ENCODE measurements around the gene SLC2A4. TPM values are rescaled to one million over a fixed set of nuclear protein-coding genes. Genes with fewer than 3 reads are reported as not detected.

The SLC2A4 gene
- total RNA-seq = 10 to 100 TPM in 2 of 4 donors, 1 to 10 TPM in 2; 1.8 to 25.9 (median 12.6) TPM

DNA sequence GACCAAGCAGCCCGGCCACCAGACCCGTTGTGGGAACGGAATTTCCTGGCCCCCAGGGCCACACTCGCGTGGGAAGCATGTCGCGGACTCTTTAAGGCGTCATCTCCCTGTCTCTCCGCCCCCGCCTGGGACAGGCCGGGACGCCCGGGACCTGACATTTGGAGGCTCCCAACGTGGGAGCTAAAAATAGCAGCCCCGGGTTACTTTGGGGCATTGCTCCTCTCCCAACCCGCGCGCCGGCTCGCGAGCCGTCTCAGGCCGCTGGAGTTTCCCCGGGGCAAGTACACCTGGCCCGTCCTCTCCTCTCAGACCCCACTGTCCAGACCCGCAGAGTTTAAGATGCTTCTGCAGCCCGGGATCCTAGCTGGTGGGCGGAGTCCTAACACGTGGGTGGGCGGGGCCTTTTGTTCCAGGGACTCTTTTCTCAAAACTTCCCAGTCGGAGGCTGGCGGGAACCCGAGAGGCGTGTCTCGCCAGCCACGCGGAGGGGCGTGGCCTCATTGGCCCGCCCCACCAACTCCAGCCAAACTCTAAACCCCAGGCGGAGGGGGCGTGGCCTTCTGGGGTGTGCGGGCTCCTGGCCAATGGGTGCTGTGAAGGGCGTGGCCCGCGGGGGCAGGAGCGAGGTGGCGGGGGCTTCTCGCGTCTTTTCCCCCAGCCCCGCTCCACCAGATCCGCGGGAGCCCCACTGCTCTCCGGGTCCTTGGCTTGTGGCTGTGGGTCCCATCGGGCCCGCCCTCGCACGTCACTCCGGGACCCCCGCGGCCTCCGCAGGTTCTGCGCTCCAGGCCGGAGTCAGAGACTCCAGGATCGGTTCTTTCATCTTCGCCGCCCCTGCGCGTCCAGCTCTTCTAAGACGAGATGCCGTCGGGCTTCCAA lies at the start of gene SLC2A4:
Gene SLC2A4 (plus strand): TSS at position 645 of the 879 bp plus-strand sequence. CDS start 217 bp downstream, at position 862.
- Histone ChIP-seq H3K9me3 (no peaks in the 10 kb centered on the region), H3K4me3 (peak within 1 kb of the TSS; percentile 34 to 42), H3K36me3 (no peaks in the 10 kb centered on the region), H3K4me1 (peaks cover 0 to 16% of the 10 kb centered on the region in 2 donors), H3K27ac (peak within 1 kb of the TSS; percentile 75 to 90), H3K27me3 (no peaks in the 10 kb centered on the region)
- intact Hi-C loops (cut with DNase I; ENCODE audit: low total_unique reads) = loop anchor here (2.0 kb wide), 1 partner anchor 15 kb away; no protein-coding TSS in a partner anchor
- peak in 1 of 4 experiments; percentile 21 for TF ChIP-seq CTCF (IDR thresholded peaks at IDR 0.05)
- TF ChIP-seq POLR2A (IDR thresholded peaks at IDR 0.05) = peak in 1 of 2 donors; percentile 31
- DNase-seq = peak; percentile 93 to 95

DNA sequence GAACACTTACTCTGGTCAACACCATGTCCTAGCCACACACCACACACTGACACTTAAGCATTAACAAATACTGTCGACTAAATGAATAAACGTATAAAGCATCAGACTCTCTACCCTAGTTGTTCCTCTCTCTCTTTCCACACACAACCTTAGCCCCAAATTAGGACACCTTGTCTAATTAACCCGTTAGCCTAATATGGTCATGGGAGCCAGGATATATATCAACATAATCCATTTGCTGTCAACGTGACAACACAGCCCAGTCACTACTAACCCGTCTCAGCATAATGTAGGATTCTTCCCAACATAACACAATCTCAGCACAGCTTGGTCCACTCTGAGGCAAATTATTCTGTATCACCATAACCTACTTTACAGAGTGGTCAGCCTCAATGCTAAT lies 49.4 kb upstream of the SLC2A4 start:
- peaks cover 4 to 11% of the 10 kb centered on the region in 2 donors for H3K4me1 ChIP-seq
- no peak overlapping the region for H3K27ac ChIP-seq
- no peaks in the 10 kb centered on the region for H3K36me3 ChIP-seq
- H3K27me3 ChIP-seq = no peaks in the 10 kb centered on the region
- no peak for TF ChIP-seq POLR2A (IDR thresholded peaks at IDR 0.05)
- no peak for TF ChIP-seq CTCF (IDR thresholded peaks at IDR 0.05)
- no peak for DNase-seq
- intact Hi-C loops (cut with DNase I; ENCODE audit: low total_unique reads) = no loop called here
- no peak overlapping the region for H3K4me3 ChIP-seq
- no peaks in the 10 kb centered on the region for H3K9me3 ChIP-seq

GRCh38 chr17:7233701-7234082 lies 47.8 kb upstream of the SLC2A4 start:
- peak overlapping the region; percentile 71 to 96 for H3K4me3 ChIP-seq
- H3K27me3 ChIP-seq = no peaks in the 10 kb centered on the region
- H3K4me1 ChIP-seq = peaks cover 4 to 13% of the 10 kb centered on the region in 2 donors
- no peak for TF ChIP-seq CTCF (IDR thresholded peaks at IDR 0.05)
- no peak for TF ChIP-seq POLR2A (IDR thresholded peaks at IDR 0.05)
- H3K27ac ChIP-seq = peak overlapping the region; percentile 80 to 85
- intact Hi-C loops (cut with DNase I; ENCODE audit: low total_unique reads) = no loop called here
- no peak for DNase-seq
- H3K36me3 ChIP-seq = no peaks in the 10 kb centered on the region
- no peaks in the 10 kb centered on the region for H3K9me3 ChIP-seq

- Histone ChIP-seq H3K27ac (peak within 1 kb of the TSS; percentile 80 to 85), H3K9me3 (no peaks in the 10 kb centered on the region), H3K27me3 (no peaks in the 10 kb centered on the region), H3K4me1 (peaks cover 4 to 13% of the 10 kb centered on the region in 2 donors), H3K4me3 (peak within 1 kb of the TSS; percentile 71 to 96), H3K36me3 (no peaks in the 10 kb centered on the region)
- TF ChIP-seq CTCF (IDR thresholded peaks at IDR 0.05) (peak in 2 of 4 experiments; percentile 18 to 35), POLR2A (IDR thresholded peaks at IDR 0.05) (peak; percentile 87 to 89)
- DNase-seq = peak; percentile 95 to 96
- intact Hi-C loops (cut with DNase I; ENCODE audit: low total_unique reads) = no loop called here
Observed at GRCh38 chr17:7234083-7234951, 47.2 kb upstream of the SLC2A4 start, which contains the start of gene DVL2. DVL2 (minus strand) TSS chr17:7234517; CDS start chr17:7234262, 255 bp downstream.
